ENCODE measurements around the gene KY. TPM values are rescaled to one million over a fixed set of nuclear protein-coding genes. Genes with fewer than 3 reads are reported as not detected.

KY gene
- polyA plus RNA-seq, 1 donor: 3.1 TPM

GRCh38 chr3:134627831-134628230 is 23.0 kb downstream of the KY start:
- no peak overlapping the region for H3K4me3 ChIP-seq (ENCODE audit: low read length)
- WGBS (ENCODE audit: insufficient coverage, low lambda C conversion rate): no CpG with 5 or more reads among the region's 1 CpG
- peak in 1 of 2 donors; percentile 36 for DNase-seq
- H3K9me3 ChIP-seq (ENCODE audit: control insufficient read depth, low read depth, low read length): peaks cover 3% of the 10 kb centered on the region
- H3K27me3 ChIP-seq (ENCODE audit: control insufficient read depth, insufficient read depth, low read length): no peaks in the 10 kb centered on the region
- H3K4me1 ChIP-seq (ENCODE audit: control insufficient read depth, insufficient read depth, low read length): peaks cover 5% of the 10 kb centered on the region
- H3K27ac ChIP-seq (ENCODE audit: low read length): no peak overlapping the region
- H3K36me3 ChIP-seq (ENCODE audit: control insufficient read depth, insufficient read depth, low read length): no peaks in the 10 kb centered on the region

- H3K36me3 ChIP-seq (ENCODE audit: control insufficient read depth, insufficient read depth, low read length): no peaks in the 10 kb centered on the region
- peaks cover 5% of the 10 kb centered on the region for H3K4me1 ChIP-seq (ENCODE audit: control insufficient read depth, insufficient read depth, low read length)
- H3K27ac ChIP-seq (ENCODE audit: low read length): no peak overlapping the region
- DNase-seq: no peak
- no CpG with 5 or more reads among the region's 5 CpGs for WGBS (ENCODE audit: insufficient coverage, low lambda C conversion rate)
- no peak overlapping the region for H3K4me3 ChIP-seq (ENCODE audit: low read length)
- H3K9me3 ChIP-seq (ENCODE audit: control insufficient read depth, low read depth, low read length): peaks cover 1% of the 10 kb centered on the region
- H3K27me3 ChIP-seq (ENCODE audit: control insufficient read depth, insufficient read depth, low read length): no peaks in the 10 kb centered on the region
These were observed 24.7 kb downstream of the KY start for GRCh38 chr3:134625885-134626741.

- Histone ChIP-seq H3K9me3 (ENCODE audit: control insufficient read depth, low read depth, low read length) (no peaks in the 10 kb centered on the region), H3K36me3 (ENCODE audit: control insufficient read depth, insufficient read depth, low read length) (no peaks in the 10 kb centered on the region), H3K4me1 (ENCODE audit: control insufficient read depth, insufficient read depth, low read length) (peaks cover 5% of the 10 kb centered on the region), H3K27ac (ENCODE audit: low read length) (no peak overlapping the region), H3K4me3 (ENCODE audit: low read length) (no peak overlapping the region), H3K27me3 (ENCODE audit: control insufficient read depth, insufficient read depth, low read length) (no peaks in the 10 kb centered on the region)
- no peak for DNase-seq
- no CpG with 5 or more reads among the region's 8 CpGs for WGBS (ENCODE audit: insufficient coverage, low lambda C conversion rate)
These were observed 25.4 kb downstream of the KY start for GRCh38 chr3:134625462-134625861.

GRCh38 chr3:134624537-134625287 is 26.1 kb downstream of the KY start:
- WGBS (ENCODE audit: insufficient coverage, low lambda C conversion rate): no CpG with 5 or more reads among the region's 5 CpGs
- Histone ChIP-seq H3K4me1 (ENCODE audit: control insufficient read depth, insufficient read depth, low read length) (peaks cover 5% of the 10 kb centered on the region), H3K36me3 (ENCODE audit: control insufficient read depth, insufficient read depth, low read length) (no peaks in the 10 kb centered on the region), H3K27me3 (ENCODE audit: control insufficient read depth, insufficient read depth, low read length) (no peaks in the 10 kb centered on the region), H3K4me3 (ENCODE audit: low read length) (no peak overlapping the region), H3K9me3 (ENCODE audit: control insufficient read depth, low read depth, low read length) (no peaks in the 10 kb centered on the region), H3K27ac (ENCODE audit: low read length) (no peak overlapping the region)
- no peak for DNase-seq

DNA sequence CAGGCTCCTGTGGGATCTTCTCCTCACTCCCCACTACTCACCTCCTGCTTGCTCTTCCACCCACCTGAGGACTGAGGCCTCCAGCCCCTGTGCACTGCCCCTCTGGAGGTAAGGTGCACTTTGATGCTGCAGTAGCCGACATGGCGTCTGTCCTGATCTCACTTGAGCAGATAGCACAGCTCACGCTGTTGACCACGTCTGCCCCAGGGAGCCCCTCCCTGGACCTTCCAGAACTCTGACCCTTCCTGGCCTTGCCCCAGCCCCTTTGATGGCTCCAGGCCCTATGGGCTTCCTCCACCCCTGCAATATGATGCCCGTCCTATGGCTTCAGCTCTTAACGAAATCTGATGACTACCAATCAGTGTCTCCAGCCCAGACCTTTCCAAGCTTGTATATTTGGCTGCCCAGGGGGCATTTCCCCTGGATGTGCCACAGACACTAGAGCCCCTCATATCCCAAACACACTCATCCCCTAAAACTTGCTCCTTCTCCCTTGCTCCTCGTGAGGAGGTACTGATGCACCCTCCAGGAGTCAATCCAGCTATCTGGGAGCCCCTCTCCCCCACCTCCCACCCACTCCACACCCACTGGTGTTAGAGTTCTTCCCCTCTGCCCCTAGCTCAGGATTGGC is 27.1 kb downstream of the KY start:
- Histone ChIP-seq H3K4me3 (ENCODE audit: low read length) (no peak overlapping the region), H3K27me3 (ENCODE audit: control insufficient read depth, insufficient read depth, low read length) (no peaks in the 10 kb centered on the region), H3K36me3 (ENCODE audit: control insufficient read depth, insufficient read depth, low read length) (no peaks in the 10 kb centered on the region), H3K9me3 (ENCODE audit: control insufficient read depth, low read depth, low read length) (no peaks in the 10 kb centered on the region), H3K27ac (ENCODE audit: low read length) (no peak overlapping the region), H3K4me1 (ENCODE audit: control insufficient read depth, insufficient read depth, low read length) (peaks cover 5% of the 10 kb centered on the region)
- no CpG with 5 or more reads among the region's 7 CpGs for WGBS (ENCODE audit: insufficient coverage, low lambda C conversion rate)
- no peak for DNase-seq

- peak; percentile 68 to 83 for DNase-seq
- H3K27ac ChIP-seq (ENCODE audit: low read length): peak overlapping the region; percentile 28
- H3K27me3 ChIP-seq (ENCODE audit: control insufficient read depth, insufficient read depth, low read length): no peaks in the 10 kb centered on the region
- no peaks in the 10 kb centered on the region for H3K36me3 ChIP-seq (ENCODE audit: control insufficient read depth, insufficient read depth, low read length)
- no peak overlapping the region for H3K4me3 ChIP-seq (ENCODE audit: low read length)
- peaks cover 5% of the 10 kb centered on the region for H3K4me1 ChIP-seq (ENCODE audit: control insufficient read depth, insufficient read depth, low read length)
- 47% methylated on average over 2 of the region's 5 CpGs for WGBS (ENCODE audit: insufficient coverage, low lambda C conversion rate)
- no peaks in the 10 kb centered on the region for H3K9me3 ChIP-seq (ENCODE audit: control insufficient read depth, low read depth, low read length)
These were observed 27.9 kb downstream of the KY start for GRCh38 chr3:134622806-134623365.

DNA sequence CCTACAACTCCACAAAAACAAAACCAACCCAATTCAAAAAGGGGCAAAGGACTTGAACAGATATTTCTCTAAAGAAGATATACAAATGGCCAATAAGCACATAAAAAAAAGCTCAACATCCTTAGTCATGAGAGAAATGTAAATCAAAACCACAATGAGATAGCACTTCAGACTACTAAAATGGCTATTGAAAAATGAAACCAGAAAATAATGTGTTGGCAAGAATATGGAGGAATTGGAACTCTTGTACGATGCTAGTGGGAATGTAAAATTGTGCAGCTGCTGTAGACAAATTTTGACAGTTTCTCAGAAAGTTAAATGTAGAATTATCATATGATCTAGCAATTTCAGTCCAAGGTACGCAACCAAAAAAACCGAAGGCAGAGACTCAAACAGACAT is 29.0 kb downstream of the KY start:
- no peak for DNase-seq
- Histone ChIP-seq H3K9me3 (ENCODE audit: control insufficient read depth, low read depth, low read length) (no peaks in the 10 kb centered on the region), H3K4me1 (ENCODE audit: control insufficient read depth, insufficient read depth, low read length) (peaks cover 5% of the 10 kb centered on the region), H3K36me3 (ENCODE audit: control insufficient read depth, insufficient read depth, low read length) (no peaks in the 10 kb centered on the region), H3K27ac (ENCODE audit: low read length) (no peak overlapping the region), H3K4me3 (ENCODE audit: low read length) (no peak overlapping the region), H3K27me3 (ENCODE audit: control insufficient read depth, insufficient read depth, low read length) (no peaks in the 10 kb centered on the region)
- WGBS (ENCODE audit: insufficient coverage, low lambda C conversion rate): 100% methylated on average over 2 of the region's 3 CpGs

DNA sequence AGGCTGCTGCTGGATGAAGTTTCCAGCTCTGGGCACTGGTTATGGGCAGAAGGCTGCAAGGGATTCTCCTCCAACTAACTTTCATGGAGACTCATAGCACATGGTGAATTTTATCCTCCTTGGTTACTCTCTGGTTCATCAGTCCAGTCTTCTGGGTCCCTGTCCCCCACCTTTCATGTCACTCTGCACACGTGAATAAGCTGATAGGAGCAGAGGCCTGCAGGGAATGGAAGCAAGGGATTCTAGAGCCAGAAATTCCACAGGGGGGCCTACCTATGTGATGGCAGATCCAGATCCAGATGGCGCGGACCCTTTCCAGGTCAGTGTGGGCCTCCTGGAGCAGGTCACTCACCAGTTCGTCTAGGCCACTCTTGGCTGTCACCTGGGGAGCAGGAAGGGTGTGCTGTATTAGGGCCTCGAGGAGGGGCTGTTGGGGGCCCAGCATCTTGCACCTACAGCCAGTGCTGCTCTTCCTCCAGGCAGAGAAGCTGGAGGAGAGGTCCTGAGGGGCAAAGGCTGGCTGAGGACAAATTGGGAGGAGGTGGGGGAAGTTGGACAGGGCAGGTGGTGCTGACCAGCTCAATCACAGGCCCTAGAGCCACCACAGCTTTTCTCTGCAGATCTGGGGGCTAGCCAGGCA is 30.2 kb downstream of the KY start:
- DNase-seq: no peak
- Histone ChIP-seq H3K27me3 (ENCODE audit: control insufficient read depth, insufficient read depth, low read length) (no peaks in the 10 kb centered on the region), H3K27ac (ENCODE audit: low read length) (no peak overlapping the region), H3K36me3 (ENCODE audit: control insufficient read depth, insufficient read depth, low read length) (no peaks in the 10 kb centered on the region), H3K9me3 (ENCODE audit: control insufficient read depth, low read depth, low read length) (no peaks in the 10 kb centered on the region), H3K4me3 (ENCODE audit: low read length) (no peak overlapping the region), H3K4me1 (ENCODE audit: control insufficient read depth, insufficient read depth, low read length) (peaks cover 5% of the 10 kb centered on the region)
- no CpG with 5 or more reads among the region's 5 CpGs for WGBS (ENCODE audit: insufficient coverage, low lambda C conversion rate)

GRCh38 chr3:134619884-134620445 is 30.9 kb downstream of the KY start:
- peaks cover 5% of the 10 kb centered on the region for H3K4me1 ChIP-seq (ENCODE audit: control insufficient read depth, insufficient read depth, low read length)
- H3K27ac ChIP-seq (ENCODE audit: low read length): no peak overlapping the region
- WGBS (ENCODE audit: insufficient coverage, low lambda C conversion rate): no CpG with 5 or more reads among the region's 8 CpGs
- DNase-seq: no peak
- H3K36me3 ChIP-seq (ENCODE audit: control insufficient read depth, insufficient read depth, low read length): no peaks in the 10 kb centered on the region
- no peak overlapping the region for H3K4me3 ChIP-seq (ENCODE audit: low read length)
- no peaks in the 10 kb centered on the region for H3K9me3 ChIP-seq (ENCODE audit: control insufficient read depth, low read depth, low read length)
- H3K27me3 ChIP-seq (ENCODE audit: control insufficient read depth, insufficient read depth, low read length): no peaks in the 10 kb centered on the region

DNA sequence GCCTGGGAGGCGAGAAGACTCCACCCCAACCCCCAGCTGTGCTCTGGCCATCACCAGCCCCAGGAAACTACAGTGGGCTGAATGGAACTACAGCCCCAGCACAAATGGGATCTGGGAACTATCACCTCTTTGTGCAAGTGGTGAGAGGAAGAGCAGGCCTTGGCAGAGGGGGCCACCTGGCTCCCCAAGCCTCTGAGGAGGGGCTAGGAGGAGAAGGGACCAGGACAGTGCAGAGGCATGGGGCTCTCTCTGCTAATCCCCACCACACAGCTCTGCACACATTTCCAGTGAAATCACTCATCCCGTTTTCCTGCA is 31.6 kb downstream of the KY start:
- Histone ChIP-seq H3K9me3 (ENCODE audit: control insufficient read depth, low read depth, low read length) (no peaks in the 10 kb centered on the region), H3K36me3 (ENCODE audit: control insufficient read depth, insufficient read depth, low read length) (no peaks in the 10 kb centered on the region), H3K27ac (ENCODE audit: low read length) (no peak overlapping the region), H3K4me3 (ENCODE audit: low read length) (no peak overlapping the region), H3K4me1 (ENCODE audit: control insufficient read depth, insufficient read depth, low read length) (peaks cover 5% of the 10 kb centered on the region), H3K27me3 (ENCODE audit: control insufficient read depth, insufficient read depth, low read length) (no peaks in the 10 kb centered on the region)
- no CpG with 5 or more reads among the region's 2 CpGs for WGBS (ENCODE audit: insufficient coverage, low lambda C conversion rate)
- DNase-seq: no peak
